Gastrocnemius medialis (tissue), 4 donors: ENCODE measurements around the gene PPP6C.

Source experiments
- CTCF ChIP-seq, 5 experiments: fragments of 450-650 bp in 3 of 5; fragments of 200-600 bp in 2 of 5; sonication (generic) in 2 of 5; IDR thresholded peaks in 4 of 5; conservative IDR thresholded peaks in 1 of 5; 1 replicate in 4 of 5; 2 replicates in 1 of 5; pipeline ENCODE4 v1.5.1; 2016 to 2019; ENCODE audit warnings: antibody characterized with exemption in 5 of 5, mild to moderate bottlenecking in 3 of 5, moderate library complexity in 3 of 5
- POLR2A ChIP-seq, 2 donors: fragments of 450-650 bp; IDR thresholded peaks; one replicate each; pipeline ENCODE4 v1.6.1; 2017; ENCODE audit warnings: antibody characterized with exemption in 2 of 2, mild to moderate bottlenecking in 2 of 2, moderate library complexity in 2 of 2

GRCh38 chr9:125140576-125140975, 49.0 kb downstream of the PPP6C start:
- TF ChIP-seq POLR2A (IDR thresholded peaks at IDR 0.05) (no peak), CTCF (IDR thresholded peaks at IDR 0.05 in 4 of 5, conservative IDR thresholded peaks at IDR 0.05 in 1 of 5) (no peak)
